Epithelial cell of proximal tubule (primary cell): ENCODE measurements around the gene SPATA21. TPM values are rescaled to one million over a fixed set of nuclear protein-coding genes. Genes with fewer than 3 reads are reported as not detected.
A peak's percentile ranks its signal among the peaks of the same experiment; 100 is the strongest.

Experiments
- DNase-seq: peaks from one replicate; pipeline ENCODE4 v3.0.0-alpha.2; 2011; ENCODE audit warnings: low read depth
- H3K4me3 ChIP-seq: 2 replicates; pipeline ENCODE4 v1.5.1; 2011; ENCODE audit warnings: low read depth, mild to moderate bottlenecking, low read length
- total RNA-seq: library from RNA; depleted of rRNA; stranded (reverse); fragments of >200 nt; gene quantifications from 2 replicates; pipeline ENCODE4 v1.2.3, GENCODE V29; 2015
- TF ChIP-seq, protein P1 (sequence below): conservative IDR thresholded peaks from 2 replicates; pipeline ENCODE4 v1.5.1; 2012; ENCODE audit warnings: low read depth, mild to moderate bottlenecking, low read length

SPATA21 gene
- total RNA-seq, 1 donor from 2014 or later = not detected

- TF ChIP-seq, protein P1, sequence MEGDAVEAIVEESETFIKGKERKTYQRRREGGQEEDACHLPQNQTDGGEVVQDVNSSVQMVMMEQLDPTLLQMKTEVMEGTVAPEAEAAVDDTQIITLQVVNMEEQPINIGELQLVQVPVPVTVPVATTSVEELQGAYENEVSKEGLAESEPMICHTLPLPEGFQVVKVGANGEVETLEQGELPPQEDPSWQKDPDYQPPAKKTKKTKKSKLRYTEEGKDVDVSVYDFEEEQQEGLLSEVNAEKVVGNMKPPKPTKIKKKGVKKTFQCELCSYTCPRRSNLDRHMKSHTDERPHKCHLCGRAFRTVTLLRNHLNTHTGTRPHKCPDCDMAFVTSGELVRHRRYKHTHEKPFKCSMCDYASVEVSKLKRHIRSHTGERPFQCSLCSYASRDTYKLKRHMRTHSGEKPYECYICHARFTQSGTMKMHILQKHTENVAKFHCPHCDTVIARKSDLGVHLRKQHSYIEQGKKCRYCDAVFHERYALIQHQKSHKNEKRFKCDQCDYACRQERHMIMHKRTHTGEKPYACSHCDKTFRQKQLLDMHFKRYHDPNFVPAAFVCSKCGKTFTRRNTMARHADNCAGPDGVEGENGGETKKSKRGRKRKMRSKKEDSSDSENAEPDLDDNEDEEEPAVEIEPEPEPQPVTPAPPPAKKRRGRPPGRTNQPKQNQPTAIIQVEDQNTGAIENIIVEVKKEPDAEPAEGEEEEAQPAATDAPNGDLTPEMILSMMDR = peak; percentile 51
- H3K4me3 ChIP-seq = peak within 1 kb of the TSS; percentile 83
Observed at GRCh38 chr1:16440470-16441281, 3.5 kb upstream of the SPATA21 start, which contains the start of gene NECAP2. TSS of gene NECAP2 (plus strand) at chr1:16440724. CDS start at chr1:16440762, 38 bp downstream.

GRCh38 chr1:16440131-16440469 is 2.9 kb upstream of the SPATA21 start:
- H3K4me3 ChIP-seq = peak overlapping the region; percentile 83
- no peak for DNase-seq
- TF ChIP-seq, protein P1 = no peak

More at GRCh38 chr1:16440470-16441281, 3.5 kb upstream of the SPATA21 start, which contains the start of gene NECAP2:
- peak; percentile 36 for DNase-seq

- DNase-seq = no peak
- H3K4me3 ChIP-seq = no peak overlapping the region
- TF ChIP-seq, protein P1 = no peak
Observed at GRCh38 chr1:16438924-16439323, 1.7 kb upstream of the SPATA21 start.

GRCh38 chr1:16438516-16438915 is 1.3 kb upstream of the SPATA21 start:
- TF ChIP-seq, protein P1 = no peak
- DNase-seq = no peak
- no peak overlapping the region for H3K4me3 ChIP-seq

DNA sequence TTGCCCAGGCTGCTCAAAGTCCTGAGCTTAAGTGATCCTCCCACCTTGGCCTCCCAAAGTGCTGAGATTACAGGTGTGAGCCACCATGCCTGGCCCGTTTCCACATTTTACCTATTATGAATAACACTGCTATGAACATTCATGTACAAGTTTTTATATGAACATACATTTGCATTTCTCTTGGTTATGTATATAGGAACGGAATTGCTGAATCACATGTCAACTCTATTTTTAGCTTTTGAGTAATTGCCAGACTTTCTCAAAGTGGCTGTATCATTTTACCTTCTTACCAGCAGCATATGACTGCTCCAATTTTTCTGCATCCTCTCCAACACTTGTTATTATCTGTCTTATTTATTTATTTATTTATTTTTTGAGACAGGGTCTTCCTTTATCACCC is 2.7 kb downstream of the SPATA21 start:
- no peak overlapping the region for H3K4me3 ChIP-seq
- TF ChIP-seq, protein P1 = no peak
- DNase-seq = no peak

DNA sequence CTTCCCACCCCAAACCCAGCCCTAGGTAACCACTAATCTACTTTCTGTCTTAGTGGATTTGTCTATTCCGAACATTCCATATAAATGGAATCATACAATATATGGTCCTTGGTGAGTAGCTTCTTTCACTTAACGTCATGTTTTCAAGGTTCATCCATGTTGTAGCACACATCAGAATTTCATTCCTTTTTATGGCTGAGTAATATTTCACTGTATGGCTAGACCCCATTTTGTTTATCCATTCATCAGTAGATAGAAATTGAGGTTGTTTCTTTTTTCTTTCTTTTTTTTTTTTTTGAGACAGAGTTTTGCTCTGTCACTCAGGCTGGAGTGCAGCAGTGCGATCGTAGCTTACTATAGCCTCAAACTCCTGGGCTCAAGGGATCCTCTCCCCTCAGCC is 3.2 kb downstream of the SPATA21 start:
- no peak for DNase-seq
- no peak overlapping the region for H3K4me3 ChIP-seq
- TF ChIP-seq, protein P1 = no peak

DNA sequence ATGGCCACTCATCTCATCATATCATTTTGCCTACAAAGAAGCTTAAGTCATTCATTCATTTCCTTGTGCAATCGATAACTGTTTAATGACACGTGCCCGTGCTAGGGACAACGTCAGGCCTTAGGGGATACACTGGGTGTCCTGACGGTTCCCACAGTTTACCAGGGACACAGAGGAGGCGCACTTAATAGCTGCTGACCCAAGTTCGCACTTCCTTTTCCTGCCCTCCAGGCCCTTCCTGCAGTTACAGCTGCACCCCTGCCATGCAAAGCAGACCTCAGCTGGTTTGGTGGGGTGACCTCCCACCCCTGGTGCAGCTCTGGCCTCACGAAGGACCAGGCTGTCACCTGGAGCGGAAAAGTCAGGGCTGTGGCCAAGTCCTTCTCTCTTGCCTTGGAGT is 4.2 kb downstream of the SPATA21 start:
- DNase-seq = no peak
- H3K4me3 ChIP-seq = no peak overlapping the region
- TF ChIP-seq, protein P1 = no peak
